Measurements from ENCODE around the gene LSMEM2. TPM values are rescaled to one million over a fixed set of nuclear protein-coding genes. Genes with fewer than 3 reads are reported as not detected.
A peak's percentile ranks its signal among the peaks of the same experiment; 100 is the strongest.
"Not testable (repeated sequence)": the region's sequence is repeated elsewhere in the genome, so short reads cannot be mapped to it uniquely, and the experiment has no call there.

LSMEM2 gene
- total RNA-seq, 1 donor from 2014 or later: 29.8 TPM

- DNase-seq (ENCODE audit: missing footprints) (no peak), ATAC-seq (no peak)
- intact Hi-C loops (cut with DNase I): no loop called here
These were observed 35.4 kb upstream of the LSMEM2 start for GRCh38 chr3:50243543-50243895.

DNA sequence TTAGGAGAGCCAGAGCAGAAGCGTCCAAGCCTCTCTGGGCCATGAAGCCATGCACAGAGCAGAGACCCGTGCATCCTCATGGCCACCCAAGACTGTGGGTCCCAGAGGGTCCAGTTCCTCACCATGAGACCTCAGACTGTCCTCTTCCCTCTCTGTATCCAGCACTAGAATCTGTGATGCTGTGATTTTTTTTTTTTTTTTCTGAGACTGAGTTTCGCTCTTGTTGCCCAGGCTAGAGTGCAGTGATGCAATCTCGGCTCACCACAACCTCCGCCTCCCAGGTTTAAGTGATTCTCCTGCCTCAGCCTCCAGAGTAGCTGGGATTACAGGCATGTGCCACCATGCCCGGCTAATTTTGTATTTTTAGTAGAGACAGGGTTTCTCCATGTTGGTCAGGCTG is 34.1 kb upstream of the LSMEM2 start:
- intact Hi-C loops (cut with DNase I); ATAC-seq; DNase-seq (ENCODE audit: missing footprints): not testable (repeated sequence)

GRCh38 chr3:50245251-50245745 is 33.6 kb upstream of the LSMEM2 start:
- ATAC-seq (no peak), DNase-seq (ENCODE audit: missing footprints) (no peak)

DNA sequence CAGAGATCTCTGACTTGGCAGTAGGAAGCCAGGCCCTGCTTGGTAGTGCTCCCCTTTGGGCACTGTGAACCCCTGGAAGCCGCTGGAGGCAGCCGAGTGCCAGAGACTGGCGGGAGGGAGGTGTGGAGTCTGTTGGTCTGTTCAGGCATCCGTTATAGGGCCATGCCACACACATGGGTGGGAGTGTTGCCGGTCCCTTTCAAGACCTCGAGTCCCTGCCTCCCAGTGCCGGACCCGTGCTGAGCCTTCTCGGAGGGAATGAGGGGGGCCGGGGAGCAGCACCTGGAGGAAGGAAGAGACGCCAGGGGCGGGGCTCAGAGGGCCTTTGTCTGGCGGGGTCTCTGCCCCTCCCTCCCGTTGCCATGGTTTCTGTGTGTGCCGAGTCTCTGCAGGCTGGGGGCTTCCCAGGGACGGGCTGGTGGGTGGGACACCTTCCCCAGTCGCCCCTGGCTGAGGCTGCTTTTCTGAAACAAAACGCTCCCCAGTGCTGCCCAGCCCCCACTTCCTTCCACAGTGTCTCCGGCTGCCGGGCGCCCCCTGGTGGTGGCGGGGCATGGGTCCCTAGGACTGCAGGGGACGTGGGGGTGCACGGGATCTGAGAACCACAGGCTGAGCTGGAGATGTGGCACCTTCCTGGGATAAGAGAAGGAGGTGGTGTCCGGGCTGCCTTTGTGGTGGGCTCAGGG is 32.9 kb upstream of the LSMEM2 start:
- peak; percentile 79 for ATAC-seq
- peak; percentile 96 for DNase-seq (ENCODE audit: missing footprints)
- intact Hi-C loops (cut with DNase I): loop anchor here (1.0 kb wide), 1 partner anchor 19 kb away; no protein-coding TSS in a partner anchor

More at GRCh38 chr3:50245251-50245745, 33.6 kb upstream of the LSMEM2 start:
- intact Hi-C loops (cut with DNase I): no loop called here

DNA sequence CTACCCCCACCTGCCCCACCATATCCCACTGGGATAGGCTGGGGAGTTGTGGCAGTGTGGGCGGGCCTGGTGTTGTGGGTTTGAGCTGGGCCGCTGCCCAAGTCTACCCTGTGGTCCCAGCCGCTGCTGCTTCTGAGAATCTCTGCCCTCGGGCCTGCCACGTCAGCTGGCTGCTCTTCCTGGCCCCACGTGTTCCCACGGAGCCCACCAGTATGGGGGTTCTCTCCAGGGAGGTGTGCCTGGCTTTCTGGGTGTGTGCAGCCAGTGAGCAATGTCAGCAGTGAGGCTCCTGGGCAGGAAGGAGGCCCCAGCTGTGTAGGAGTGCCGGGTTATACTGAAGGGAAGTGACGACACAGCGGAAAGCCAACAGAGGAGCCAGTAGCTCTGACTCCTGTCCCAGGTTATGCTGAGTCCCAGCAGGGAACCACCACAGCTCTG is 32.4 kb upstream of the LSMEM2 start:
- intact Hi-C loops (cut with DNase I): loop anchor here (1.0 kb wide), 1 partner anchor 19 kb away; no protein-coding TSS in a partner anchor
- peak; percentile 22 for ATAC-seq
- no peak for DNase-seq (ENCODE audit: missing footprints)

- no peak for DNase-seq (ENCODE audit: missing footprints)
- intact Hi-C loops (cut with DNase I): no loop called here
- peak; percentile 20 for ATAC-seq
These were observed 30.5 kb upstream of the LSMEM2 start for GRCh38 chr3:50248387-50248786.

DNA sequence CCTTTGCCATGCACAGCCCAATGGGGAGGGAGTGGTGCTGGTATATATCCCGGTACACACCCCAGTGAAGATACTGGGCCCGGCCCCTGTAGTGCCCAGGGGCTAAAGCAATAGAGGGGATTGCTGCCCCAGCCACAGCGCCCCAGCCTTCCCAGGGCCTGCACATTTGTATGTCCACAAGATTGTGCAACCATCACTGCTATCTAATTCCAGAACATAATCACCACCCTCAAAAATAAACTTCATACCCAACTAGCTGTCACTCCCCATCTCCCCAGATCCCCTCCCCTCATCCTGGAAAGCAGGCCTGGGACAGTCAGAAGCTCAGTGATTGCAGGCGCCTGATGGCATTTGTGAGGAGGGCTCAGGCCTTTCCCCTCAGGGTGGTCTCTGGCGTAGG is 29.4 kb upstream of the LSMEM2 start:
- ATAC-seq (no peak), DNase-seq (ENCODE audit: missing footprints) (no peak)

GRCh38 chr3:50250514-50250913 is 28.4 kb upstream of the LSMEM2 start:
- intact Hi-C loops (cut with DNase I): no loop called here
- no peak for DNase-seq (ENCODE audit: missing footprints)
- no peak for ATAC-seq

More for the DNA sequence above, 29.4 kb upstream of the LSMEM2 start:
- intact Hi-C loops (cut with DNase I): no loop called here

DNA sequence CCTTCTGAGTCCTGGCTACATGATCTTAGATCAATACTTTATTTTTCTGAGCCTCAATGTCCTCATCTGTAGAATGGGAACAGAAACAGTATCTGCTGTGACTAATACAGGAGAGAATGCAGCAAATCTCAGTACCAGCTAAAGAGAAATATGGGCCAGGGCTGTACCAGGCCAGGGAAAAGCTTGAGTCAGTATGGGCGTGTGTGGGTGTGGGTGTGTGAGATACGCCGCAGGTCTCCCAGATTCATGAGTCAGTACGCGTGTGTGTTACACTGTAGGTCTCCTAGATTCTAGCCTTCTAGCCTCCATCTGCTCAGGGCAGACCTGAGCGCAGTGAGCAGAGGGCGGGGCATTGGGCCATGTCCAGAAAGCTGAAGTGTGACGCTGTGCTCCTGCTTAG is 27.7 kb upstream of the LSMEM2 start:
- DNase-seq (ENCODE audit: missing footprints) (no peak), ATAC-seq (no peak)
- intact Hi-C loops (cut with DNase I): no loop called here

- DNase-seq (ENCODE audit: missing footprints) (peak; percentile 90), ATAC-seq (peak; percentile 51)
- intact Hi-C loops (cut with DNase I): no loop called here
These were observed 24.2 kb upstream of the LSMEM2 start for GRCh38 chr3:50254577-50255250.

DNA sequence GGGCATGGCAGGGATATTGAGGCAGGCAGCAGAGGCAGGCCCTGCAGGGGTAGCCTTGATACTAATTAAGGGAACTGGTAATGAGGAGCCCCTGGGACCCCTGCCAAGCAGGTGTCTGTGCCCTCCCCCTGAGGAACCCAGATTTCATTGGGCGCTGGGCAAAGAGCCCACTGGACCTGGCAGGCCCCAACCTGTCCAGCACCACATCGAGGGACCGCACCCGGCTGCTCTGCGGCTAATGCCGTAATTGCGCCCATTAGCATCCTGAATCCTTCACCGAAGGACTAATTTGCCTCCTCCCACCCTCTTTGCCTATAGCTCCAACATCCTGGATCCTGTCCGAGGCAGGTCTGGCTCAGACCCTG is 23.7 kb upstream of the LSMEM2 start:
- intact Hi-C loops (cut with DNase I): no loop called here
- ATAC-seq (no peak), DNase-seq (ENCODE audit: missing footprints) (no peak)

DNA sequence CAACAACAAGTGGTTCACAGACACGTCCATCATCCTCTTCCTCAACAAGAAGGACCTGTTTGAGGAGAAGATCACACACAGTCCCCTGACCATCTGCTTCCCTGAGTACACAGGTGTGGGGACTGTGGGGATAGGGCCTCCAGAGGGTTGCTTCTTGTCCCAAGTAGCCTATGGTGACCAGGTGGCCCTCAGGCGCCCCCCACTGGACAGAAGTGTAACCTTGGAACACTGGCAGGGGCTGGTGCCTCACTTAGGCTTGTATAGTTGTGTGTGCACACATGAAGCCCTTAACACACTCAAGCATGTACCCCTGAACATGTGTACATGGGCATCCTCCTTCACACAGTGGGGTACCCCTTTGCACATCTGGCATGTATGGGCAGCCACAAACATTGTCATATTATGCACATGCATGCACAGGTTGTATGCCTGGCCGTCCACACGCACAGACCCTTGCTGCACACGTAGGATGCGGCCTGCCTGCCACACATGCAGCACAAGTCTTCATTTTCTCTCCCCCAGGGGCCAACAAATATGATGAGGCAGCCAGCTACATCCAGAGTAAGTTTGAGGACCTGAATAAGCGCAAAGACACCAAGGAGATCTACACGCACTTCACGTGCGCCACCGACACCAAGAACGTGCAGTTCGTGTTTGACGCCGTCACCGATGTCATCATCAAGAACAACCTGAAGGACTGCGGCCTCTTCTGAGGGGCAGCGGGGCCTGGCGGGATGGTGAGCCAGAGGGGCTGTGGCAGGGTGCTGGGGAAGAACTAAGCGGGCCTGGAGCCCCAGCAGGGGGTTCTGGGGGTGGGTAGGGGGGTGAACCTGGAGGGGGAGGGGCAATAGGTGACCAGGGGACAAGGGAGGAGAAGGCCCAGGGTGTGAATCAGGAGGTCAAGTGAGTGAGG is 21.7 kb upstream of the LSMEM2 start:
- DNase-seq (ENCODE audit: missing footprints) (no peak), ATAC-seq (no peak)
- intact Hi-C loops (cut with DNase I): no loop called here

DNA sequence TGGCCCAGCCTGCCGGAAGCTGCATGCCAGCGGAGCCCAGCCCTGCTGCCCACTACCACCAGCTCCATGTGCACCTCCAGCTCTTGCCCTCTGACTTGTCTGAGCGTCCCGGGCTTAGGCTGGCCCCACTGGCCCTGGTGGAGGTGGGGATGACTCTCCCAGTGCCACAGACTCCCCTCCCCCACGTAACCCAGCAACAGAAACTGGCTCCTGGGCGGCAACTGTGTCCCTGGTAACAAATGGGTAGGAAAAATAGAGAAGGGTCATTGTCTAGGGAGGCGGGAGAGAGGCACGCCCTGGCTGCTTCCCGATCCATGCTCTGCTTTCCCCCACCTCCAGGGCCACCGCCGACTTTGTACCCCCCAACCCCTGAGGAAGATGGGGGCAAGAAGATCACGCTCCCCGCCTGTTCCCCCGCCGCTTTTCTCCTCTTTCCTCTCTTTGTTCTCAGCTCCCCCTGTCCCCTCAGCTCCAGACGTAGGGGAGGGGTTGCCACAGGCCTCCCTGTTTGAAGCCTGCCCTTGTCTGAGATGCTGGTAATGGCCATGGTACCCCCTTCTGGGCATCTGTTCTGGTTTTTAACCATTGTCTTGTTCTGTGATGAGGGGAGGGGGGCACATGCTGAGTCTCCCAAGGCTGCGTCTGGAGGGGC is 20.7 kb upstream of the LSMEM2 start:
- DNase-seq (ENCODE audit: missing footprints): no peak
- no peak for ATAC-seq
- intact Hi-C loops (cut with DNase I): no loop called here

DNA sequence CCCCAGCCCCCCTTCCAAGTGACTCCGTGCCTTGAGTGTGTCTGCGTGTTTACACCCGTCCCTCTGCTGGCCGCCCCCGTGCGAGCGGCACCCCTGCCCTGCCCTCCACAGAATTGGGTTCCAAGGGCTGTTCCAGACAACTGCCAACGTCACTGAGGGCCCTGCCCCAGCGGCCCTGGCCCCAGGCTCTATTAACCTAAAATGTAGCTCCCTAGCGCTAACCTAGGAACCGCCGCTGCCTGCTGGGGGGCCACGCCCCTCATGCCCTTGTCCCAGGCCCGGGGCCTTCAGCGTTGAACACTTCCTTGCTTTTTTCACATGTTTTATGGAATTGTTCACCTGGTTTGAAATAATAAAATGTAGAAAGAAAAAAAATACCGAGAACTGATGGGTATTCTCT is 19.9 kb upstream of the LSMEM2 start:
- DNase-seq (ENCODE audit: missing footprints): no peak
- ATAC-seq: no peak
- intact Hi-C loops (cut with DNase I): no loop called here

DNA sequence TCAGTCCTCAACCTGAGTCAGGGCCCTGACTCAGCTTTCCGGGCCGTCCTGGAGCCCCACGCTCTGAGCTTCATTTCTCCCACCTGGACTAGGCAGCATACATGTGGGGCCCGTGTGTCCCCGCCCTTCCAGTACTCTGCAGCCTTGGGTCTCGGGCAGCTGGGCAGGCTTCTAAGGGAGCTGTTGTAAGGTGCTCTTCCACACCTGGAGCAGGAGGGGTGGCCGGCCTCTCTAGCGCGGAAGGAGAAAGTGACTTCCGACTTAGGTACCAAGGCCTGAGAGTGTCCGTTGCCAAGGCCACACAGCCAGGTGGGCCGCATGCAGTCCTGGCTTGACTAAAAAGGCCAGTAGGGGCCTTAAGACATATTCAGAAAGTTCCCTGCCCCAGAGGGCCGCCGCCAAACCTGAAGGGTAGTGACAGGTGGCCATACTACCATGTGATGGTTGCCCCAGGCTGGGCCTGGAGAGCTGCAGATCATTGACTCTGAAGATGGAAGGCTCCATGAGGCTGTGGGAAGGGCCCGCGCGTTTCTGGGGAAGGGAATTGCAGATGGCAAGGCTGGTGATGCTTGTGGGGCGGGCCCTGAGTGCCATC is 19.4 kb upstream of the LSMEM2 start:
- ATAC-seq (no peak), DNase-seq (ENCODE audit: missing footprints) (no peak)

DNA sequence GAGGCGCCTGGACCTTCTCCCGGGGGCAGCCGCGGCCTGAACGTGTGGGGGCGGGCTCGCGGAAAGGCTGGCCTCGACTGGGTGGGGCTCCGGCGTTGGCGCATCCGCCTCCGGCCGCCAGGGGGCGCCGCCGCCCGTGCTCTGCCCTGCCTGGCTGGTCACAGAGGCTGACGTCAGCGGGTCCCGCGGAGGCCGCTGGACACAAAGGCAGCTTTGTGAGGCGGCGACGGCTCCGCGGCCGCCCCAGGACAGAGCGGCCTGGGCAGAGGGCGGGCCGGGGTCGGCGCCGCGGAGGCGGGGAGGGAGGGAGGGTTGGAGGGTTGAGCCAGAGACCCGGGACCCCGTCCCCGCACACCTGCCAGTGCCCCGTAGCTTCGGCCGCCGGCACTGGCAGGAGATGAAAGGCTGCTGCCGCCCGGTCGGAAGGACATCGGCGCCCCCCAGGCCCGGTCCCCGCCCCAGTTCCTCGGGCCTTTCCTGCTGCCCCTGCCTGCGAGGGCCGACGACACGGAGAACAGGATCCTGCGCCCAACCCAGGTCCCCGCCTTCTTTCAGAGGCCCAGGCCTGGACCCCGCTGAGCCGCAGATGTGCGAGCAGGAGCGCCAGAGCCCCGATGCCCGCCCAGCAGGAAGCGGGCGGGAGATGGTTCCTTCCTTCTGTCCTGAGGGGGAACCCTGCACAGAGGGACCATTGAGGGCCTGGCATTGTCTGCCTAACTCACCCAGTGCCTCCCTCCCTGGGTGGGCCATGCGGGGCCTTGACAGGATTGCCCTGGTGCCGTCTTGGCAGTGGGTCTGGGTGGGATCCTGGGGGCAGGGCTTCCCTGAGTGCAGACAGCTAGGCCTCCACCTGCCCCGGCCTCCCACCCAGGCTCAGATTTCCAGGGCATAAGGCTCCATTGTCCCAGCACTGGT is 18.6 kb upstream of the LSMEM2 start:
- ATAC-seq: peak; percentile 86
- DNase-seq (ENCODE audit: missing footprints): peak; percentile 97
- intact Hi-C loops (cut with DNase I): loop anchor here (1.0 kb wide), 1 partner anchor 64 kb away; no protein-coding TSS in a partner anchor

More for the DNA sequence above, 19.4 kb upstream of the LSMEM2 start:
- intact Hi-C loops (cut with DNase I): loop anchor here (1.0 kb wide), 1 partner anchor 65 kb away; no protein-coding TSS in a partner anchor

DNA sequence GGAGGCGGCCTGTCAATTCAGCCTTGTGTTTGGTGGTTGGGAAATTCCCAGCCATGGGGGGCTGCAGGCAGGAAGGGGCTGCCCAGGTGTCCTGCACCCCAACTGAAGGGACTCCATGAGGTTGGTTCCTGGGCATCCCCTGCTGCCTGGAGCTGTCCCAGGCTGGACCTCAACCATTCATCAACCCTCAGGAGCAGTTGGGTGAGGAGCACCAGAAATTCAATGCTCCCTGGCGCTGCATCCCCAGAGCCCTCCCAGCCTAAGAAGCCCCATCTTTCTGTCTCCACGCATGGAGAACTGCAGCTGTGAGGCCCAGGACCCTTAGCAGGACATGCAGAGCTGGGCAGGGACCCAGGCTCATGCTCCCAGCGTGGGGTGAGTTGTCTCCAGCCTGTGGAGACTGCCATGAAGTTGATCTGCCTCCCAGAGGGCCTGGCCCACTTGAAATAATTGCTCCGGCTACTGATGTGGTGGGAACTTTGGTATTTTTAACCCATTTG is 17.9 kb upstream of the LSMEM2 start:
- DNase-seq (ENCODE audit: missing footprints) (no peak), ATAC-seq (no peak)
- intact Hi-C loops (cut with DNase I): loop anchor here (1.0 kb wide), 1 partner anchor 63 kb away; no protein-coding TSS in a partner anchor
